ENCODE results near the gene CD302. TPM values are rescaled to one million over a fixed set of nuclear protein-coding genes. Genes with fewer than 3 reads are reported as not detected.

CD302 gene
- total RNA-seq, 1 experiment from 2014 or later: 0.68 TPM

DNA sequence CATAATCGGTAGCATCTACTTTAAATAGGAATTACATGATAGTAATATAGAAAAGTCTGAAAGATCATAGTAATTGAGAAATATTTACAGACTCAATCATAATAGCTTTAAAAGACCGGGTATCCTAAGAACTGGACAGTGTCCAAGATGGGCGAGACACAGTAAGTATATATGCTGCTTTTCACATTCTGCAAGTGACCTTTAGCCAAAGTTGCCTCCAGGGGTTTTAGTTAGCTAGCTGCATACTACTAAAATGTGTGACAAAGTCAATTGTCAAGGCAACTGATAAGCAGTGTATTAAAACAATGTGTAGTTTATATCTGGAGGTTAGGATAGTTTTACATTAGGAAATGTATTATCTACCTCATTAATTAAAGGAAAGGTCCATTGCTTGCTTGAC, 24.6 kb downstream of the CD302 start:
- no peak overlapping the region for H3K27ac ChIP-seq (ENCODE audit: insufficient read length, low read depth, low read length)
- no peak overlapping the region for H3T11ph ChIP-seq (ENCODE audit: low read length)
- H2BK15ac ChIP-seq (ENCODE audit: low read depth, low read length): no peak overlapping the region
- no peak overlapping the region for H2BK20ac ChIP-seq (ENCODE audit: low read depth, low read length, poor library complexity, severe bottlenecking)
- no peak overlapping the region for H3K27ac Mint-ChIP-seq
- no peak overlapping the region for H2AFZ ChIP-seq (ENCODE audit: low read length)
- H4K5ac ChIP-seq (ENCODE audit: insufficient read length, low read depth, low read length): no peak overlapping the region
- H2BK5ac ChIP-seq (ENCODE audit: insufficient read length, low read length): no peak overlapping the region
- no peak overlapping the region for H3K23ac ChIP-seq (ENCODE audit: insufficient read length, low read depth, low read length)
- H3K18ac ChIP-seq (ENCODE audit: insufficient read length, low read depth, low read length): no peak overlapping the region
- no peak overlapping the region for H3K4ac ChIP-seq (ENCODE audit: low read depth, low read length)
- H3K9ac ChIP-seq (ENCODE audit: extremely low read depth, insufficient read length, low read length): no peak overlapping the region
- no peak overlapping the region for H4K8ac ChIP-seq (replicated peaks; ENCODE audit: insufficient read length, low read depth, low read length)
- H3K27me3 Mint-ChIP-seq (ENCODE audit: low read depth): no peaks in the 10 kb centered on the region
- no CpG with 5 or more reads among the region's 3 CpGs for WGBS (ENCODE audit: extremely low coverage, insufficient read length, low lambda C conversion rate)
- no peaks in the 10 kb centered on the region for H3K79me2 ChIP-seq (ENCODE audit: insufficient read depth, low read length)
- no peaks in the 10 kb centered on the region for H3K79me1 ChIP-seq (ENCODE audit: insufficient read depth, low read depth, low read length, poor library complexity, severe bottlenecking)
- H3K23me2 ChIP-seq (ENCODE audit: insufficient read length, low read depth, low read length, poor library complexity, severe bottlenecking): no peaks in the 10 kb centered on the region
- H3K4me3 Mint-ChIP-seq: no peak overlapping the region
- H3K4me2 ChIP-seq (ENCODE audit: insufficient read depth, insufficient read length, low read length): no peak overlapping the region
- no peak overlapping the region for H2BK120ac ChIP-seq (ENCODE audit: low read depth, low read length, poor library complexity, severe bottlenecking)
- no peaks in the 10 kb centered on the region for H3K27me3 ChIP-seq (ENCODE audit: insufficient read depth, low read length)
- H3K36me3 Mint-ChIP-seq (ENCODE audit: insufficient read depth in 1 of 3, low read depth in 3 of 3): peaks cover 0 to 7% (median 3%) of the 10 kb centered on the region in 3 experiments; a peak in 2 of 7 replicates
- H3K56ac ChIP-seq (ENCODE audit: insufficient read length, low read depth, low read length): no peak overlapping the region
- no peaks in the 10 kb centered on the region for H4K20me1 ChIP-seq (ENCODE audit: control insufficient read depth, insufficient read depth, insufficient read length)
- no peak overlapping the region for H4K91ac ChIP-seq (ENCODE audit: insufficient read length, low read depth, low read length)
- no peak overlapping the region for H2BK12ac ChIP-seq (ENCODE audit: insufficient read length, low read depth, low read length)
- no peaks in the 10 kb centered on the region for H3K9me3 ChIP-seq (ENCODE audit: control insufficient read depth, low read depth, low read length)
- DNase-seq: no peak
- no peak overlapping the region for H3K14ac ChIP-seq (ENCODE audit: insufficient read depth, low read length)
- no peak overlapping the region for H2AK5ac ChIP-seq (ENCODE audit: insufficient read length, low read length)
- no peaks in the 10 kb centered on the region for H3K9me3 Mint-ChIP-seq
- TF ChIP-seq, protein P1, sequence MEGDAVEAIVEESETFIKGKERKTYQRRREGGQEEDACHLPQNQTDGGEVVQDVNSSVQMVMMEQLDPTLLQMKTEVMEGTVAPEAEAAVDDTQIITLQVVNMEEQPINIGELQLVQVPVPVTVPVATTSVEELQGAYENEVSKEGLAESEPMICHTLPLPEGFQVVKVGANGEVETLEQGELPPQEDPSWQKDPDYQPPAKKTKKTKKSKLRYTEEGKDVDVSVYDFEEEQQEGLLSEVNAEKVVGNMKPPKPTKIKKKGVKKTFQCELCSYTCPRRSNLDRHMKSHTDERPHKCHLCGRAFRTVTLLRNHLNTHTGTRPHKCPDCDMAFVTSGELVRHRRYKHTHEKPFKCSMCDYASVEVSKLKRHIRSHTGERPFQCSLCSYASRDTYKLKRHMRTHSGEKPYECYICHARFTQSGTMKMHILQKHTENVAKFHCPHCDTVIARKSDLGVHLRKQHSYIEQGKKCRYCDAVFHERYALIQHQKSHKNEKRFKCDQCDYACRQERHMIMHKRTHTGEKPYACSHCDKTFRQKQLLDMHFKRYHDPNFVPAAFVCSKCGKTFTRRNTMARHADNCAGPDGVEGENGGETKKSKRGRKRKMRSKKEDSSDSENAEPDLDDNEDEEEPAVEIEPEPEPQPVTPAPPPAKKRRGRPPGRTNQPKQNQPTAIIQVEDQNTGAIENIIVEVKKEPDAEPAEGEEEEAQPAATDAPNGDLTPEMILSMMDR (conservative IDR thresholded peaks at IDR 0.05): no peak
- H3K4me1 ChIP-seq (ENCODE audit: insufficient read depth, low read length): no peaks in the 10 kb centered on the region
- H3K4me1 Mint-ChIP-seq: peaks cover 9 to 13% of the 10 kb centered on the region in 2 experiments
